GM18951 (cell line): ENCODE results near the gene MRPS18C.

Experiments
- POLR2A ChIP-seq: IDR thresholded peaks from 4 replicates; pipeline ENCODE4 v1.6.1; 2011; ENCODE audit warnings: mild to moderate bottlenecking; ENCODE audit not compliant: insufficient read length, insufficient read depth; ENCODE audit errors: extremely low read depth
- in situ Hi-C: fragments of 300-500 bp; cut with MboI; formaldehyde crosslinking; loops from one replicate; pipeline ENCODE4 v1.12.0; 2022; ENCODE audit warnings: low sequenced_read_pairs, mixed read lengths, inconsistent platforms; ENCODE audit not compliant: unreplicated experiment

Gene MRPS18C

GRCh38 chr4:83455281-83456183 is at the start of gene MRPS18C, which contains the start of gene HELQ:
Gene MRPS18C (plus strand): TSS chr4:83456058. CDS start chr4:83456078, 20 bp downstream.
Gene HELQ (minus strand): TSS chr4:83455823. CDS start chr4:83455693, 130 bp downstream.
- peak; percentile 88 for TF ChIP-seq POLR2A
- in situ Hi-C loops, result no loop called here

GRCh38 chr4:83408908-83409307 is 47.0 kb upstream of the MRPS18C start:
- TF ChIP-seq POLR2A, result no peak
- in situ Hi-C loops, result no loop called here

- TF ChIP-seq POLR2A, result no peak
- in situ Hi-C loops, result no loop called here
Observed at GRCh38 chr4:83413676-83414075, 42.2 kb upstream of the MRPS18C start.

GRCh38 chr4:83417566-83417965 is 38.3 kb upstream of the MRPS18C start:
- no peak for TF ChIP-seq POLR2A
- in situ Hi-C loops, result no loop called here

GRCh38 chr4:83418211-83418610 is 37.6 kb upstream of the MRPS18C start:
- in situ Hi-C loops, result no loop called here
- no peak for TF ChIP-seq POLR2A

GRCh38 chr4:83431200-83431599 is 24.7 kb upstream of the MRPS18C start:
- TF ChIP-seq POLR2A, result no peak
- in situ Hi-C loops, result no loop called here

GRCh38 chr4:83436680-83437079 is 19.2 kb upstream of the MRPS18C start:
- no peak for TF ChIP-seq POLR2A
- in situ Hi-C loops, result no loop called here

- TF ChIP-seq POLR2A, result no peak
- in situ Hi-C loops, result no loop called here
Observed at GRCh38 chr4:83438719-83439118, 17.1 kb upstream of the MRPS18C start.

GRCh38 chr4:83440148-83440814 is 15.6 kb upstream of the MRPS18C start:
- in situ Hi-C loops, result no loop called here
- no peak for TF ChIP-seq POLR2A

- TF ChIP-seq POLR2A, result no peak
- in situ Hi-C loops, result no loop called here
Observed at GRCh38 chr4:83440899-83441298, 15.0 kb upstream of the MRPS18C start.

- in situ Hi-C loops, result no loop called here
- no peak for TF ChIP-seq POLR2A
Observed at GRCh38 chr4:83449009-83449408, 6.8 kb upstream of the MRPS18C start.

- in situ Hi-C loops, result no loop called here
- no peak for TF ChIP-seq POLR2A
Observed at GRCh38 chr4:83454686-83455085, 1.2 kb upstream of the MRPS18C start.

- in situ Hi-C loops, result no loop called here
- TF ChIP-seq POLR2A, result no peak
Observed at GRCh38 chr4:83456184-83456501, 285 bp downstream of the MRPS18C start.

- in situ Hi-C loops, result no loop called here
- no peak for TF ChIP-seq POLR2A
Observed at GRCh38 chr4:83473423-83473822, 17.6 kb downstream of the MRPS18C start.
